A673 (cell line): ENCODE data around the gene CLGN. TPM values are rescaled to one million over a fixed set of nuclear protein-coding genes. Genes with fewer than 3 reads are reported as not detected.

Experiments
- BruUV-seq: library from RNA; stranded (reverse); fragments of 400-500 nt; replicated peaks from 2 replicates; lab custom pipeline; 2021; lab: Mats Ljungman, UMichigan
- CTCF ChIA-PET: fragments of 300-600 bp; sonication (Branson Sonifier 250); formaldehyde crosslinking; loops from one replicate; lab custom pipeline; 2022; ENCODE audit warnings: antibody characterized with exemption; lab: Charles Lee
- POLR2A ChIA-PET: fragments of 300-600 bp; sonication (Branson Sonifier 250); formaldehyde crosslinking; loops from one replicate; lab custom pipeline; 2022; ENCODE audit warnings: antibody characterized with exemption; ENCODE audit not compliant: low non-redundant PET; lab: Charles Lee
- DNase-seq: peaks from one replicate; pipeline ENCODE4 v3.0.0-alpha.2; 2015; ENCODE audit warnings: low spot score
- H3K27ac ChIP-seq: fragments of 200-600 bp; sonication (generic); 2 replicates; pipeline ENCODE4 v1.5.1; 2016; ENCODE audit warnings: mixed run types, low read depth, mild to moderate bottlenecking, mixed read lengths, antibody characterized with exemption, low read length; ENCODE audit not compliant: poor library complexity, severe bottlenecking
- H3K27me3 ChIP-seq: fragments of 200-600 bp; sonication (generic); replicated peaks from 2 replicates; pipeline ENCODE4 v1.6.1; 2017; ENCODE audit warnings: mixed run types, low read depth, mild to moderate bottlenecking, mixed read lengths, antibody characterized with exemption, low read length; ENCODE audit not compliant: insufficient read depth, poor library complexity
- H3K36me3 ChIP-seq: fragments of 200-600 bp; sonication (generic); 2 replicates; pipeline ENCODE4 v1.6.1; 2016; ENCODE audit warnings: mixed run types, mild to moderate bottlenecking, mixed read lengths, antibody characterized with exemption, low read length; ENCODE audit not compliant: insufficient read depth, poor library complexity, severe bottlenecking
- H3K4me1 ChIP-seq: fragments of 200-600 bp; sonication (generic); 2 replicates; pipeline ENCODE4 v1.6.1; 2017; ENCODE audit warnings: mixed run types, mild to moderate bottlenecking, mixed read lengths, antibody characterized with exemption, low read length; ENCODE audit not compliant: insufficient read depth, poor library complexity, severe bottlenecking
- H3K4me3 ChIP-seq: fragments of 200-600 bp; sonication (generic); 2 replicates; pipeline ENCODE4 v1.5.1; 2016; ENCODE audit warnings: low read depth, mixed run types, mild to moderate bottlenecking, mixed read lengths, low read length; ENCODE audit not compliant: poor library complexity, severe bottlenecking
- H3K9me3 ChIP-seq: fragments of 200-600 bp; sonication (generic); 2 replicates; pipeline ENCODE4 v1.6.1; 2016; ENCODE audit warnings: mixed run types, low read depth, mild to moderate bottlenecking, mixed read lengths, antibody characterized with exemption, low read length; ENCODE audit not compliant: poor library complexity, severe bottlenecking
- CTCF ChIP-seq: fragments of 300-800, 200-600 bp; sonication (generic); conservative IDR thresholded peaks from 2 replicates; pipeline ENCODE4 v1.5.1; 2017; ENCODE audit warnings: low read depth, mild to moderate bottlenecking, antibody characterized with exemption, low read length, moderate library complexity, mixed read lengths
- EZH2 ChIP-seq: fragments of 200-600 bp; sonication (generic); IDR thresholded peaks from 2 replicates; pipeline ENCODE4 v1.6.1; 2017; ENCODE audit warnings: borderline replicate concordance, low read depth, mild to moderate bottlenecking, mixed read lengths, antibody characterized with exemption, low read length; ENCODE audit not compliant: poor library complexity, severe bottlenecking
- intact Hi-C: fragments of 100-400 bp; cut with micrococcal nuclease; formaldehyde crosslinking; loops from one replicate; pipeline ENCODE4 v1.10.0; 2022; ENCODE audit not compliant: unreplicated experiment
- total RNA-seq: library from RNA; stranded (reverse); gene quantifications from 2 replicates; pipeline ENCODE4 v1.2.3, GENCODE V29; 2021

The CLGN gene
- total RNA-seq, 1 experiment from 2014 or later, result 7.3 TPM

- no peak overlapping the region for H3K27ac ChIP-seq
- TF ChIP-seq CTCF, result no peak
- no peak for TF ChIP-seq EZH2
- no peak overlapping the region for H3K4me3 ChIP-seq
- no peaks in the 10 kb centered on the region for H3K4me1 ChIP-seq
- DNase-seq, result no peak
- intact Hi-C loops, result no loop called here
- BruUV-seq, result no TSS peak
- H3K9me3 ChIP-seq, result no peaks in the 10 kb centered on the region
- no peaks in the 10 kb centered on the region for H3K27me3 ChIP-seq
- H3K36me3 ChIP-seq, result no peaks in the 10 kb centered on the region
- ChIA-PET CTCF (no interaction called here), POLR2A (no interaction called here)
These were observed 84.8 kb downstream of the CLGN start for GRCh38 chr4:140342620-140343019.

Other genes with a start within 250 kb of the CLGN start
- 44.2 and 44.7 TPM in 2 replicates for gene SCOC, start 54.0 kb downstream of the CLGN start, total RNA-seq
- not detected in 2 replicates for gene MGAT4D, start 70.6 kb upstream of the CLGN start, total RNA-seq
- gene ELMOD2, start 96.5 kb upstream of the CLGN start, total RNA-seq, result 37.2 and 38.1 TPM in 2 replicates
- 0.22 TPM in 1 of 2 replicates, not detected in the other for gene UCP1, start 141.3 kb upstream of the CLGN start, total RNA-seq